22Rv1 (cell line): ENCODE measurements around the gene MYO1C.

Source experiments
- ZFX ChIP-seq: fragments of 450-650 bp; IDR thresholded peaks from 2 replicates; pipeline ENCODE4 v1.6.1; 2017; ENCODE audit warnings: antibody characterized with exemption, borderline replicate concordance
- TF ChIP-seq, protein P1 (sequence below): fragments of 450-650 bp; IDR thresholded peaks from 2 replicates; pipeline ENCODE4 v1.5.1; 2017; ENCODE audit warnings: mild to moderate bottlenecking

GRCh38 chr17:1511290-1511689, 18.8 kb upstream of the MYO1C start:
- TF ChIP-seq, protein P1, sequence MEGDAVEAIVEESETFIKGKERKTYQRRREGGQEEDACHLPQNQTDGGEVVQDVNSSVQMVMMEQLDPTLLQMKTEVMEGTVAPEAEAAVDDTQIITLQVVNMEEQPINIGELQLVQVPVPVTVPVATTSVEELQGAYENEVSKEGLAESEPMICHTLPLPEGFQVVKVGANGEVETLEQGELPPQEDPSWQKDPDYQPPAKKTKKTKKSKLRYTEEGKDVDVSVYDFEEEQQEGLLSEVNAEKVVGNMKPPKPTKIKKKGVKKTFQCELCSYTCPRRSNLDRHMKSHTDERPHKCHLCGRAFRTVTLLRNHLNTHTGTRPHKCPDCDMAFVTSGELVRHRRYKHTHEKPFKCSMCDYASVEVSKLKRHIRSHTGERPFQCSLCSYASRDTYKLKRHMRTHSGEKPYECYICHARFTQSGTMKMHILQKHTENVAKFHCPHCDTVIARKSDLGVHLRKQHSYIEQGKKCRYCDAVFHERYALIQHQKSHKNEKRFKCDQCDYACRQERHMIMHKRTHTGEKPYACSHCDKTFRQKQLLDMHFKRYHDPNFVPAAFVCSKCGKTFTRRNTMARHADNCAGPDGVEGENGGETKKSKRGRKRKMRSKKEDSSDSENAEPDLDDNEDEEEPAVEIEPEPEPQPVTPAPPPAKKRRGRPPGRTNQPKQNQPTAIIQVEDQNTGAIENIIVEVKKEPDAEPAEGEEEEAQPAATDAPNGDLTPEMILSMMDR = no peak
- TF ChIP-seq ZFX = no peak
